HG02973 (cell line): Measurements from ENCODE around the gene TMX1.
"Not testable (repeated sequence)": the region's sequence is repeated elsewhere in the genome, so short reads cannot be mapped to it uniquely, and the experiment has no call there.

Experiments used
- ATAC-seq: cut with Tn5 transposase; IDR thresholded peaks from one replicate; pipeline ENCODE4 v1.9.1; 2021; ENCODE audit warnings: moderate library complexity; ENCODE audit not compliant: unreplicated experiment

TMX1 gene, protein sequence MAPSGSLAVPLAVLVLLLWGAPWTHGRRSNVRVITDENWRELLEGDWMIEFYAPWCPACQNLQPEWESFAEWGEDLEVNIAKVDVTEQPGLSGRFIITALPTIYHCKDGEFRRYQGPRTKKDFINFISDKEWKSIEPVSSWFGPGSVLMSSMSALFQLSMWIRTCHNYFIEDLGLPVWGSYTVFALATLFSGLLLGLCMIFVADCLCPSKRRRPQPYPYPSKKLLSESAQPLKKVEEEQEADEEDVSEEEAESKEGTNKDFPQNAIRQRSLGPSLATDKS

DNA sequence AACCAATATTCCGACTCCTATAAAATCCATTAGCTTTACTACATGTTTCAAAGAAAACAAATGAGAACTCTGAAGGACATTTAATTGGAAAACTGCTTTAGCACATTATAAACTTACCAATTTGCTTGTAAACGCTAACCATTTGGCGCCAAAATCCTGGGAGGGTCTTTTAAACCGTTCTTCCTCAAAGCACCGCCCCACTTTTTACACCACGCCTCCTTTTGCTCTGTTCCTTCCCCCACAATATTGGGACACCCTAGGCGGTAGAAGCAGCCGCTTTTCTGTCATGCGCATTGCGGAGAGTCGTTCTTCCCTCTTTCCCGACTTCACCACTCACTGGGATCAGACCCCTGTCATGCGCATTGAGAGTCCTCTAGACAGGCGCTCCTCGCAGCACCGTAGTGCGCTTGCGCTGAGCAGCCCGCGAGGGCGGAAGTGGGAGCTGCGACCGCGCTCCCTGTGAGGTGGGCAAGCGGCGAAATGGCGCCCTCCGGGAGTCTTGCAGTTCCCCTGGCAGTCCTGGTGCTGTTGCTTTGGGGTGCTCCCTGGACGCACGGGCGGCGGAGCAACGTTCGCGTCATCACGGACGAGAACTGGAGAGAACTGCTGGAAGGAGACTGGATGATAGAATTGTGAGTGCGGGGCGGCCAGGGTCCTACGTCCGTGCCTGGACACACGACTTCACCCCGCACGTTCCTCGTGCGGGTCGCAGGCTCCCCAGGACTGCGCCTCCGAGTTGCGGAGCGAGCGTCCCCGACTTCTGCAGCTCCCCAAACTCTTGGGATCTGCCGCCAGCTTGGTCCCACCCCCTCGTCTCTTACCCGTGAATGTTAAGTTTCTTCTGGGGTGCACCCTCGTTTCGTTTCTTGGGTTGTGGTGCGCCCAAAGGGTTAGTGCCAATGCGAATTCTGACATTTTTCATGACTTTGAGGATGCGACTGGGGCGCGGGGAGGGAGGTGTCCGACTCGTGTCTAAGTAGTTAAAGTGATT, at the start of gene TMX1:
Gene TMX1 (plus strand): TSS at position 435 of the 991 bp plus-strand sequence. CDS start 46 bp downstream, at position 481.
- peak; percentile 89 for ATAC-seq

DNA sequence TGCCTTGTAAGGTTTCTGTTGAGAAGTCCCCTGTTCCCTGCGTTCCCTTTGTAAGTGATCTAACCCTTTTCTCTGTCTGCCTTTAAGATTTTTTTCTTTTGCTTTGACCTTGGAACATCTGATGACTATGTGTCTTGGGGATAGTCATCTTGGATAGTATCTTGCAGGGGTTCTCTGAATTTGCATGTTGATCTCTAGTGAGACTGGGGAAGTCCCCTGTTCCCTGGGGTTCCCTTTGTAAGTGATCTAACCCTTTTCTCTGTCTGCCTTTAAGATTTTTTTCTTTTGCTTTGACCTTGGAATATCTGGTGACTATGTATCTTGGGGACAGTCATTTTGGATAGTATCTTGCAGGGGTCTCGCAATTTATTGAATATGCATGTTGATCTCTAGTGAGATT, 38.2 kb upstream of the TMX1 start:
- ATAC-seq: peak; percentile 37

DNA sequence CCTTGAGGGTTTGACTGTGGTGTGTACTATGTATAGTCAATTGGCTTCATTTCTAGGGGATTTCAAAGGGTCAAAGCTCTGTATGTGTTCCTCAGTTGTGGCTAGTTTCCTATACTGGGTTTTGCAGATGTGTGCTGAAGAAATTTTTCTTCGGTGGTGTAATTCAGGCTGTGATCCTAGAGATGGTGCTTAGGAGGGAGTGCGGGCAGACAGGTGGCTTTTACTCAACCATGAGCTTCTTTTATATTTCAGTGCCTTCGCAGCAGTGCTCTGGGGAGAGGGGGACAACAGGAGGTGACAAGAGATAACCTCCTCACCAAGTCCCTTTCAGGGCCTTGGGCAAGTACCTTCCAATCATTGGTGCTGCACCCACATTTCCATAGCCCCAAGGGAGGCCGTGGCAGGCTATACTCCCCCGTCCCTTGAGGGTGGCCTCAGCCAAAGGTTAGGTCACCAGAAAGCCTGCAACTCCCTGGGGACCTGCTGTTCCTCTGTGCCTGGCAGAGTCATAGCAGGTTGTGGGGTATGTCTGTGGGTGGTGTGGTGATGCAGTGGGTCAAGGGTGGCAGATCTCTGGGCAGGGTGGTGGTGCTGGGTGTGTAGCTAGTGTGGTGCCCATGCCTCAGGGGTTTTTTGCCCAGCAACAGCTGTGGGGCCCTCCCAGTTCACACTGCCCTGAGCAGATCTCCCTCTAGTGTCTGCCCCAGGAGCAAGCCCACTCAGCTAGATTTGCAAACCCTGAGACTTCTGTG, 37.0 kb upstream of the TMX1 start:
- no peak for ATAC-seq

DNA sequence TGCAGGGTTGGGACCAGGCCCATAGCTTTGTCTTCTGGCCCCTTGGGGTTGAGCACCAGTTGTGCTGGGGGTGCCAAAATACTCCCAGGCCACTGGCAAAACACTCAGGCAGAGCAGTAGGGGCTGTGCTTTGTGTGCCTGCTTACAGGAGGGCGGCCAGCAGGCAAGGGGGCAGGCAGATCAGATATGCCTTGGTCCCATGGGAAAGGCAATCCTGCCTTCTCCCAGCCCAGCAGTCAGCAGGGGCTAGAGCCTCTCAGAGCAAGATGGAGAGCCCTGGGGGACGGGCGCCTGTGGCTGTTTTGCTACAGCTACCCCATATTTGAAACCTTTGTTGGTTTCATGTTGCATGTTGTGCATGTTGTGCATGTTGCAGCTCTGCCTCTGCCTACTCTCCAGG, 36.2 kb upstream of the TMX1 start:
- ATAC-seq: no peak

DNA sequence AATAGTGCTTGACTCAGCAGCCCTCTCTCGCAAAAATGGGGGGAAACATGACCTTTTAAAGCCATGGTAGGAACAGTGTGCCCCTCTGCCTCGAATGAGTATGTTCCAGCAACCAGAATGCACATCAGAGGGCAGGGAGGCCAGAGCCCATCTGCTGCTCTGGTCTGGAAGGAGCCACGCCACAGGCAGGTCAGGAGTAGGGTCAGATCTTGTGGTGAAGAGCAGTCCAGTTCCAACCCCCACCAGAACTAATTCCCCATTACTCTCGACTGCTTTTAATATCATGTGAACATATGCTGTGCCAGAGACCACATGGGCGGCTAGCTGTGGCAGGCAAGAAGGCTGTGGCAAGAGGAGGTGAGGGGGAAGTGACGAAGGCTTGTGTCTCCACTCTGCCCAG, 34.6 kb upstream of the TMX1 start:
- ATAC-seq: no peak

DNA sequence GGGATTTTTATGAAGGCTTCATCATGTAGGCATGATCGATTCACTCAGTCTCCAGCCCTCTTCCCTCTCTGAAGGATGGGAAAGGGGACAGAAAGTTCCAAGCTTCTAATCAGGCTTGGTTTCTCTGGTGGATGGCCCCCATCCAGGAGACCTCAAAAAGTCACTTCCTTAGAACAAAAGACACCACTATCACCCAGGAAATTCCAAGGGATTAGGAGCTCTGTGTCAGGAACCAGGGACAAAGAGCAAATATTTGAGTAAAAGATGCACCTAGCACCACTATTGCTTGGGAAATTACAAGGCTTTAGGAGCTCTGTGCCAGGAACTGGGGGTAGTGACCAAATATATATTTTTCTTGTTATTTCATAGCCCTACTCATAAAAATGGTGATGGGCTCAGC, 33.6 kb upstream of the TMX1 start:
- no peak for ATAC-seq

DNA sequence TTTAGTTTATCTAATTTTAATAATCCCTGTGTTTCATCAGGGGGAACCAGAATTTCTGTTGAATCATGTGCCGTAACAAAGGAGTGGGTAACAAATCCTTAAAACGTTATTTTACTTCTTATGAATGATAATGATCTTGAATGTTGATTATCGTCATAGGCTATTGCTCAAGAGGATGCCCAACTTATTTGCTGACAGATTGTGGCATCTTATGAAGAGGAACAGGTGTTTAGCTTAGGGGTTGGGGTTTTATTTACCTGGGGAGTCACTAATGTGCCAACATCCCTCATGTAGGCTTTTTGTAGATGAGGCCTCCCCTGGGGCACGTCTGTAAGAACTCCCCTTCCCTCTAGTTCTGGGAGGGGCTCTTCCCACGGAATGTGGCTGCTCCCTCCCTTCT, 32.4 kb upstream of the TMX1 start:
- no peak for ATAC-seq

DNA sequence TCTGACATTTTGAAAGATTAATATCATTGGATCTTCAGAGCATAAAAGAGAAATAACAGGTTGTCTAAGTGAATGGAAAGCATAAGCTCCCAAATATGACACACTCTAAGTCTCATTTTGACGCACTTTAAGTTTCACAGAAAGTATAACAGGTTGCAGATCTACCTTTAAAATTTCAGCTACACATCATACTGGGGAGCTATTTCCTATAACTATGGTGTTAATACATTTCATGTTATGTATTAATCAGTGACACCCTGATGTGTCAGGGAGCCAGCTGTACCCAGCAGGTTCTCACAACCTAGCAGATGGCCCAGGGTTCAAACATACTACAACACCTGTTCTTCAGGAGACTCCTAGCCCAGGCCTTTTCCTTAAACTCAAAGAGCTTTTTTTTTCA, 31.1 kb upstream of the TMX1 start:
- ATAC-seq: no peak

DNA sequence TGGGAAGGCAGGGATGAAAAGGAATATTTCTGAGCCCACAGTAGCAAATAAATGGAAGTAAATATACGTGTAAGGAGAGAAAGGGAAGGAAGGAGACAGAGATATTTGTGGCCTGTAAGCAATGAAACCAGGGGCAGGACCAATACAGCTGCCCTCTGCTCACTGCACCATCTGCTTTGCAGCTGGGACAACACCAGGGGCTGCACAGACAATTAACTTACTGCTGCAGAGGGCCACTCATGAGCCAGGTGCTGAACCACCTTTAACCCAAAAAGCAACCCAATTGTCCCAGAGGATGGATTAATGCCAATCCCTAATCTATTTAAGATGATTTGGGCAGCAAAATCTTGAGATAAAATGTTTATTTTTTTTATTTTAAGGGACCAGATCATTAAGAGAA, 30.6 kb upstream of the TMX1 start:
- no peak for ATAC-seq

DNA sequence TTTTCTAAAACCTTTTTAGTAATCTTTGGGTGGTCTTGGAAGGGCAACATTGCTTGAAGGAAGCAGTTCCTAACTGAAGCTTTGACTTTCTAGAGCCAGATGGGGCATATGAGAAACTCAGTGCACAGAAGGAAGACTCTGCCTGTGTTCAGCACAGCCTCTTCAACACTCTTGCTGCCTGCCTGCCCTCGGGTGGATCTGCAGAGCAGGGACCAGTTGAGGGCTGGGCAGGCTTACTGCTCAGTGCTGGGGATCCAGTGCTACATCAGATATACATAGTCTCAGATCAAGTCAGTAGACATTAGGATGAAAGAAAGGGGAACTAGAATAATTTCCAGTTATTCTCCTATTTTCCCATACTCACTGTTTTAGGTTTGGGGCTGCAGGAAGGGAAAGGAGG, 29.5 kb upstream of the TMX1 start:
- no peak for ATAC-seq

DNA sequence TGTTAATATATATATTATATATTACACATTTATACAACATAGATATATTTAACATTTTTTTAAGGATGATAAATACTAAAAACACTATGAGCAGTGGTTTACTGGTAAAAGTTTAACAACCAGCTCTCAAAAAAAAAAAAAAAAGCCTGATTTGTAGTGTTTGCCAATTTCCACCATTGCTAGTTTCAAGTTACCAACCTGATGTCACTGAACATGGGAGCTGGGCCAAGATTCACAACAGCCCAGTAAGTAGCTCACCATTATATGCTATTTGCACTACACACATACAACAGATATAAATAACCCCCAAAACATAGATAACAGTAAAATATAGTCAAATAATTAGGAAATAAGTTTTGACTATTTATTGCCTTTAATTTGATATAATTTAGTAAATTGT, 28.9 kb upstream of the TMX1 start:
- no peak for ATAC-seq

DNA sequence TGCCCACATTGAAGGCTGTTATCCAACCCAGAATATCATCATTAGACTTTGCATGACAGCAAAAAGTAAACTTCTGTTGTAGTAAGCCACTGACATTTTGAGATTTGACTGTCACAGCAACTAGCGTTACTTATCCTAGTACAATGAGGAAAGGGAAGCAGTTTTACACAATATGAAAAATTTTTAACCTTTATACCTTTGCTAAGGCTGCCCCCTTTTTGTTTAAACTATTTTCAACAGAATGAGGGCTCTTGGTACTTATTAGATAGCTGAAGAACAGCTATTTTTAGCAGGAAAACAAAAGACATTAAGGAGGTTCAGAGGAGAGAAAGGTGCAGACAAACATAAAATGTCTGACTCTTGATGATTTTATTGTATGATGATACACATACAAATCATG, 23.4 kb upstream of the TMX1 start:
- no peak for ATAC-seq

DNA sequence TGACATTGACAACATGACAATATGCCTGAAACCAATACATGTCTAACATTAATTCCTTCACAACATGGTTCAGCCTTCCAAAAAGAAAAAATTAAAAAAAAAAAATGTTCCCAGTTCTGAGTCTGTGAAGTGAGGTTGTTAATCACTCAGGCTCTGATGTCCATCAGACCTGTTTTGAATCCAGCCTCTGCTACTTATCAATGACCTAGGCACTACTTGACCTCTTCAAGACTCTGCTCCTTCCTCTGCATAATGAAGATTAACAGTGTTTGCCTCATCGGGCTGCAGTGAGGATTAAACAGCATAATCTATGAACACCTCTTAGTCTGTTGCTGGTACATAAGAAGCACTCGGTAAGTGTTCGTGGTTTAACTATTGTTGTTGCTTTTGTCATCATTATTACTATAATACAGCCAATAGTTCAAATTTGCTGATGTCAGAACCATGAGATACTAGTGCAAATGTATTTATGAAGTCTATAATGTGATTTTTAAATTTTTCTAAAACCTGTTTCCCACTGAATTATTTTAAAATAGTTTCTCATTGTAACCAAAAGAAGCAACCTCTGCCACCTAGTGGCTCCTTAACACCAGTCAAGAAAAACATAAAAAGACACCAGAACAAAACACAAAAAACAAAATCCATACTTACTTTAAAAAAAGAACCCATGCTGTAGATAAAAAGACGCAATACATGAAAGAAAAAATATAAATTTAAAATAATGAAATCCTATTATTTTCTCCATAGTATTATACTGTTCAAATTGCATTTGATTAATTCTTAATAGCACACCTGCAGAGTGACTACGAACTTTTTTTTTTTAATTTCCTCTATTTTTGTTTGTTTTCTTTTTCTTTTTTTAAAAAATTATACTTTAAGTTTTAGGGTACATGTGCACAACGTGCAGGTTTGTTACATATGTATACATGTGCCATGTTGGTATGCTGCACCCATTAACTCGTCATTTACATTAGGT, 20.3 kb upstream of the TMX1 start:
- no peak for ATAC-seq

DNA sequence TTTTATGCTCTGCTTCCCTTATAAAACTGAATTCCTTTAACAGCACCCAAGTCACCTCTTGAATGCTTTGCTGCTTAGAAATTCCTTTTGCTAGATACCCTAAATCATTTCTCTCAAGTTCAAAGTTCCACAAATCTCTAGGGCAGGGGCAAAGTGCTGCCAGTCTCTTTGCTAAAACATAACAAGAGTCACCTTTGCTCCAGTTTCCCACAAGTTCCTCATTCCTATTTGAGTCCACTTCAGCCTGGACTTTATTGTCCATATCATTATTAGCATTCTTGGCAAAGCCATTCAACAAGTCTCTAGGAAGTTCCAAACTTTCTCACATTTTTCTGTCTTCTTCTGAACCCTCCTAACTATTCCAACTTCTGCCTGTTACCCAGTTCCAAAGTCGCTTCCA, 16.6 kb upstream of the TMX1 start:
- ATAC-seq: not testable (repeated sequence)

DNA sequence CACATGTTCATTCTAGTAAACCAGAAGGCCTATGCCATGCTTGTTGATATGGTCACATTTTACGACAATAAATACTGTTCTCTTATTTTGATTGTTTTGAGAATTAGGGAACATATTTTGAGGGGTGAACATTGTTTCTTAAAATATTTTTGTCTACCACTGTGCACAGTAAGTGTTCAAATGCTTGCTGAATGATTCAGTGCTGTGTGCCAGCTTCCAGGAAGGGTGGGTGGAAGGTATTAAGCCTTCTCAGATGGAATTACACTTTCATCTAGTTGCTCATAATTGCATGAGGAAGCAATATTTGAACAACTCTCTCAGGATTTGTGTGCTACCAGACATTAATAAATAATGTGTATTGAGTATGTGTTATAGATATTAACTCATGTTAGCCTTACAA, 15.5 kb upstream of the TMX1 start:
- no peak for ATAC-seq

DNA sequence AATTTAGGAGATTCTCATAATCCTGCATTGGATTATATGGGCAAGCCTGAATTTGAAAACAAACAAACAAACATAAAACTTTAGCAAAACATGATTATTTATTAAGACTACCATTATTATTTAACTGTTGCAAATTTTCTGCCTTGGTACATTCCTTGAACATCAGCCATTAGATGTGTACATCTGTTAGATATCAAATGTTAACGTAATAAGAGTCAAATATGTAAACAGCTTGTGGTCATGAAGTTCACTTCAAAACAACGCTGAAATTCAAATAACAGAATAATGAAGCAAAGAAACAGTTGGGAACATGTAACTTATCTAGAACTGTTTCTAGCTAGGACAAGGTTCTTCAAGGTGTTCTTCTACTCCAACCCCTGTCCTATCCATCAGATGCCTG, 14.3 kb upstream of the TMX1 start:
- ATAC-seq: no peak

DNA sequence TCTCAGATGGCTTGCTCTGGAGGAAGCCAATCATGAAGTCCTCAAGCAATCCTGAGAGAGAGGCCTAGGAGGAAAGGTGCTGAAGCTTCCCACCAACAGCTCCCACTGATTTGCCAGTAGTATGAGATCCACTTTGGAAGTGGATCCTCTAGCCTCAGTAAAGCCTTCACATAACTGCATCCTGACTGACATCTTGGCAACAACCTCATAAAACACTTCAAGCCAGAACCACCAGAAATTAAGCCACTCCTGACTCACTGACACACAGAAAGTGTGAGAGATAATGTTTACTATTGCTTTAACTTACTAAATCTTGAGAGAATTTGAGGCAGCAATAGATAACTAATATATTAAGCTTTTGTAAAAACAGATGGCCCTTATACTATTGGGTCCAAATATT, 11.7 kb upstream of the TMX1 start:
- no peak for ATAC-seq

DNA sequence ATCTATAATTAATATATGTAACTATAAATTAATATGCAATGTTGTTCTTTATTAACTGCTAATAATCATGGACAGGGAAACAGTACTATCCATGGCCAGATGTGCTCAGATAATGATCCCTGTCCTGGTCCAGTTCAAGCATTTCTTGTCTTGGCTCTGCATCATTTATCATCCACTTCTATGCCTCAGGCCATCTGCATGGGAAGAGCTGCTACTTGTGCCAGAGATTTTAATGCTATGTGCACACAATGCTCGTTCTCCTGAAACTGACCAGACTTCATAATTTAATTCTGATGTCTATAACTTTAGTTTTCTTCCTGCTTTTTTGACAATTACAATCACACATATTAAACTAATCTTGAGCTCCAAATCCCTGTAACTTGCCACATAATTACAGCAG, 11.2 kb upstream of the TMX1 start:
- ATAC-seq: no peak

DNA sequence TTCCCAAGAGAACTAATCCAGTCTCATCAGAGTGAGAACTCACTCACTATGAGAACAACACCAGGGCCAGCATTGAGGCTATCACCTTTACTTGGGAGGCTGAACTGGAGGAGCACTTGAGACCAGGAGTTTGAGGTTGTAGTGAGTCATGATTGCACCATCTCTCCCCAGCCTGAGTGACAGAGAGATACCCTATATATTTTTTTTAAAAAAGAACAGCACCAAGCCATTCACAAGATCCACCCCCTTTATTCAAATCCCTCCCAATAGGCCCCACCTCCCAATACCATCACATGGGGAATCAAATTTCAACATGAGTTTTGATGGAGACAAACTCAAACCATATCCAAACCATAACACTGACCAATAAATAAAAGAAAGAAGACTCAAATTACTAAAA, 3.7 kb upstream of the TMX1 start:
- ATAC-seq: no peak

DNA sequence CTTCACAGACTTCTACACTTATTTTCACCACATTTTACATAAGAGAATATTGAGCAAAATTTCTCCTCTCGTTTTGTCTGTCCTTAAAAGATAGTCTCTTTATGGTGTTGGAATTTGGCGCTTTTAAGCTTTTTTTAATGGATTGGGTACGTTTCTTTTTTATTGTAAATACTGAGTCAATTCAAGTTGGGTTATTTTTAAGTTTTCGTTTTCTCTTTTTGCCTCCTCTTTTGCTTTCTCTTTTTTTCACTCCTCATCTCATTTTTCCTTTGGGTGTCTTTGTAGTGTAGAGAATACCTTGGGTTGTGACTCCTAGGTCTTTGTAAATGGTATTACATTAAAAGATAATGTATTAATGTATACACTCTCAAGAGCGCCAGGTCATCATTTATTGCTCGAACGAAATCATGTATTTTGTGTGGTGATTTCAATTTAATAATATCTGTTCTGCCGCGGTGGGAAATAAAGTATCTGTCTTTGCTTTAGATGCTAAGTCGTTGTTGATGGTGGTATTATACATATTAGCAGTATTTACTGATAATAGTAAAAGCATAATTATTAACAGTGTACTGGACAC, 845 bp downstream of the TMX1 start:
- ATAC-seq: no peak
